ENCODE results near the gene GAS2L2. TPM values are rescaled to one million over a fixed set of nuclear protein-coding genes. Genes with fewer than 3 reads are reported as not detected.

GAS2L2 gene
- total RNA-seq, 1 experiment from 2014 or later = 0.15 TPM

- TF ChIP-seq ZNF281 (CRISPR knock-in tag; IDR thresholded peaks at IDR 0.05) (no peak), ZNF416 (CRISPR knock-in tag; IDR thresholded peaks at IDR 0.05) (peak; percentile 68; the same call in 1 of the 2 replicates)
Observed at GRCh38 chr17:35764123-35764991, 11.3 kb upstream of the GAS2L2 start (continued).

GRCh38 chr17:35763767-35764122 lies 10.7 kb upstream of the GAS2L2 start:
- H3K27me3 Mint-ChIP-seq (ENCODE audit: low read depth) = peaks cover 11% of the 10 kb centered on the region
- ChIA-PET CTCF (interaction anchor here (0.6 to 5.8 kb wide), 59 partner anchors 8 to 720 kb away, joined by 3 to 161 read pairs (median 6); partner anchors contain the start of genes AP2B1, GAS2L2, MMP28 and PEX12), POLR2A (interaction anchor here (0.6 to 2.1 kb wide), 5 partner anchors 13 to 78 kb away, joined by 3 to 37 read pairs (median 4); partner anchors contain the start of gene TAF15)
- H3K4me1 Mint-ChIP-seq = peaks cover 17% of the 10 kb centered on the region
- H3K27ac Mint-ChIP-seq = no peak overlapping the region
- peak overlapping the region; percentile 60 for H3K4me3 Mint-ChIP-seq
- no peaks in the 10 kb centered on the region for H3K36me3 Mint-ChIP-seq
- DNase-seq (ENCODE audit: low spot score) (no peak), ATAC-seq (no peak)
- TF ChIP-seq RELA (CRISPR knock-in tag; IDR thresholded peaks at IDR 0.05; ENCODE audit: borderline replicate concordance) (no peak), HMGA2 (CRISPR knock-in tag; IDR thresholded peaks at IDR 0.05) (0 out of 2 replicates have a peak, but pooled peaks have one; percentile 39)
- no peaks in the 10 kb centered on the region for H3K9me3 Mint-ChIP-seq

GRCh38 chr17:35761601-35762000 lies 8.6 kb upstream of the GAS2L2 start:
- Mint-ChIP-seq H3K4me3 (no peak overlapping the region), H3K36me3 (no peaks in the 10 kb centered on the region), H3K9me3 (no peaks in the 10 kb centered on the region), H3K27me3 (ENCODE audit: low read depth) (peaks cover 11% of the 10 kb centered on the region), H3K4me1 (peaks cover 17% of the 10 kb centered on the region), H3K27ac (no peak overlapping the region)
- no peak for ATAC-seq
- CTCF ChIA-PET = interaction anchor here (0.6 to 5.8 kb wide), 3 partner anchors 11 to 1556 kb away, joined by 3 to 100 read pairs (median 53); partner anchors contain the start of genes GAS2L2 and MMP28
- TF ChIP-seq ZNF121 (CRISPR knock-in tag; IDR thresholded peaks at IDR 0.05) (no peak), FOXJ3 (CRISPR knock-in tag; IDR thresholded peaks at IDR 0.05; ENCODE audit: borderline replicate concordance) (no peak), ZNF512 (CRISPR knock-in tag; IDR thresholded peaks at IDR 0.05; ENCODE audit: borderline replicate concordance) (no peak), TCF7 (CRISPR knock-in tag; IDR thresholded peaks at IDR 0.05; ENCODE audit: low read depth) (no peak), ZNF317 (CRISPR knock-in tag; IDR thresholded peaks at IDR 0.05; ENCODE audit: borderline replicate concordance, low read depth) (no peak), SP1 (CRISPR knock-in tag; conservative IDR thresholded peaks at IDR 0.05) (no peak), PREB (CRISPR knock-in tag; IDR thresholded peaks at IDR 0.05; ENCODE audit: borderline replicate concordance) (no peak), ZNF263 (CRISPR knock-in tag; IDR thresholded peaks at IDR 0.05; ENCODE audit: low read depth) (no peak), ATF6 (CRISPR knock-in tag; IDR thresholded peaks at IDR 0.05) (no peak), ZNF281 (CRISPR knock-in tag; IDR thresholded peaks at IDR 0.05) (no peak)
- no peak for DNase-seq (ENCODE audit: low spot score)
- POLR2A ChIA-PET = interaction anchor here (0.6 kb wide), 1 partner anchor 103 kb away, joined by 4 read pairs; no protein-coding TSS in a partner anchor
